Natural killer cell treated with Interleukin-12 subunit alpha and Interleukin-12 subunit beta and Interleukin-15 and Interleukin-18, amount 100 ng/mL, for 72 hours (primary cell): ENCODE measurements around the gene CCDC200. TPM values are rescaled to one million over a fixed set of nuclear protein-coding genes. Genes with fewer than 3 reads are reported as not detected.
A peak's percentile ranks its signal among the peaks of the same experiment; 100 is the strongest.

ENCODE experiments used
- ATAC-seq, 2 donors: fragments of 150-1000 bp; cut with Tn5 transposase in 1 of 2; sonication (Bioruptor Pico), chemical (Tn5 transposase) in 1 of 2; 2 replicates each; pipeline ENCODE4 v1.10.0; 2021
- DNase-seq: peaks from one replicate; pipeline ENCODE4 v3.0.0; 2022; ENCODE audit warnings: low spot score
- H3K27ac Mint-ChIP-seq, 2 donors: 1 replicate in 1 of 2; 2 replicates in 1 of 2; pipeline ENCODE4 v1.8.0; 2022; ENCODE audit warnings: mixed read lengths in 2 of 2, mild to moderate bottlenecking in 1 of 2, moderate library complexity in 1 of 2
- H3K27me3 Mint-ChIP-seq, 2 donors: 1 replicate in 1 of 2; 2 replicates in 1 of 2; pipeline ENCODE4 v1.8.0; 2022; ENCODE audit warnings: mixed read lengths in 2 of 2
- H3K36me3 Mint-ChIP-seq: one replicate; pipeline ENCODE4 v1.8.0; 2022; ENCODE audit warnings: mixed read lengths
- H3K4me1 Mint-ChIP-seq, 2 donors: 1 replicate in 1 of 2; 2 replicates in 1 of 2; pipeline ENCODE4 v1.8.0; 2022; ENCODE audit warnings: low read depth in 2 of 2, mixed read lengths in 2 of 2, mild to moderate bottlenecking in 1 of 2
- H3K4me3 Mint-ChIP-seq: one replicate; pipeline ENCODE4 v1.8.0; 2022; ENCODE audit warnings: mixed read lengths
- H3K9me3 Mint-ChIP-seq: 2 replicates; pipeline ENCODE4 v1.8.0; 2022; ENCODE audit warnings: mixed read lengths
- total RNA-seq, 2 donors: library from RNA; stranded (reverse); gene quantifications; one replicate each; pipeline ENCODE4 v1.2.3, GENCODE V29; 2022

The CCDC200 gene
- total RNA-seq, 2 donors from 2014 or later = not detected

DNA sequence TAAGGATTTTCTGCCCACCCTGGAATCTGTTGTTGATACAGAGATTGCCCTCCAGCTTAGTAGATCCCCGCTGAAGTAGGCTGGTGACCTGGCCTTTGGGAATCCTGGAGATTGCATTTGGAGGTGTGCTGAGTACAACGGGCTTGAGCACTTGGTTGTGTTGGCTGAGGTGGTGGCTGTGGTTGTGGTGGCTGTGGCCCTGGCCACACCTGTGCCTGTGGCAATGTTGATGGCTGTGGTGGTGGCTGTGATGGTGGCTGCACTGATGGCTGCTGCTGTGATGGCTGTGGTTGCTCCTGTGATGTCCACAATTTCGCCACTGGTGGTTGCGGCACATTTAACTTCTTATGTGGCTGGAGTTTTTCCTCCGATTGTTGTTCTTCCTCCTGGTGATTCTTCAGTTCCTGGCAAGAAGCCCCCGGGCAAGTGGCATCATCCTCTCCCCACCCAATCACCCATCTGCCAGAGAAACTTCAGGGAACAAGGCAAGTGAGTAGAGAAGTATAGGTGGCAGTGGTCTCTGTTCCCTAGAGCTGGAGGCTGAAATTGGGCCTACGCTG, 4.2 kb downstream of the CCDC200 start:
- Mint-ChIP-seq H3K27ac (peak overlapping the region; percentile 42 to 59), H3K27me3 (no peaks in the 10 kb centered on the region), H3K4me3 (peak overlapping the region; percentile 10), H3K9me3 (no peaks in the 10 kb centered on the region), H3K36me3 (no peaks in the 10 kb centered on the region), H3K4me1 (peaks cover 6 to 13% of the 10 kb centered on the region in 2 donors)
- no peak for DNase-seq
- ATAC-seq = no peak

DNA sequence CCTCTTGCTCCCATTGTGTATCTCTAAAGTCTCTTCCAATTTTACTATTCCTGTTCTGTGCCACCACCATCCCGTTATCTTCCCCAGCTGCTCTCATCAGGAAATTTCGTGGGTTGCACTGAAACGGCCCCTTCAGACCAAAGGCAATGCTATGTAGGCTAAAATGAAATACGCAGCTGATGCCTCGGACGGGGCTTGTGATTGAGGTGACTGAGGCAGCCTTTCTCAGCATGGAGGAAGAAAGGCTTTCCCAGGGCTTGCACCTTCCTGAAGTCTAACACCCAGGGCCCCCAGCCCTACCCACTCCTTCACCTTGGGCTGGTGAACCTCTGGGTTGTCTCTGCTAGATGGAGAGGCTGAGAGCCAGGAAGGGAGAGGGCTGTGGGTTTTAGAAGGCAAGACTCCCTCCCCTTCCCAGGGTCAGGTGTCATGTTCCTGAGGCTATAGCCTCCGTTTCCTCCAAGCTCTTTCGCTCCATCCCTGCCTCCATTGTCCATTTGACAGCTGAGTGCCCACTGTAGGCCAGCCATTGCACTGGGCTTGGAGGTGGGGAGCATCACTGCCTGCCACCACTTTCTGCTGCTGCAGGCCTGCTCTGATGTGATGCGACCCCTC, 7.8 kb downstream of the CCDC200 start:
- H3K4me1 Mint-ChIP-seq = peaks cover 6 to 23% of the 10 kb centered on the region in 2 donors
- no peaks in the 10 kb centered on the region for H3K36me3 Mint-ChIP-seq
- no peak for DNase-seq
- H3K4me3 Mint-ChIP-seq = no peak overlapping the region
- H3K27me3 Mint-ChIP-seq = no peaks in the 10 kb centered on the region
- ATAC-seq = no peak
- no peaks in the 10 kb centered on the region for H3K9me3 Mint-ChIP-seq
- peak overlapping the region in 1 of 2 donors; percentile 24 for H3K27ac Mint-ChIP-seq

DNA sequence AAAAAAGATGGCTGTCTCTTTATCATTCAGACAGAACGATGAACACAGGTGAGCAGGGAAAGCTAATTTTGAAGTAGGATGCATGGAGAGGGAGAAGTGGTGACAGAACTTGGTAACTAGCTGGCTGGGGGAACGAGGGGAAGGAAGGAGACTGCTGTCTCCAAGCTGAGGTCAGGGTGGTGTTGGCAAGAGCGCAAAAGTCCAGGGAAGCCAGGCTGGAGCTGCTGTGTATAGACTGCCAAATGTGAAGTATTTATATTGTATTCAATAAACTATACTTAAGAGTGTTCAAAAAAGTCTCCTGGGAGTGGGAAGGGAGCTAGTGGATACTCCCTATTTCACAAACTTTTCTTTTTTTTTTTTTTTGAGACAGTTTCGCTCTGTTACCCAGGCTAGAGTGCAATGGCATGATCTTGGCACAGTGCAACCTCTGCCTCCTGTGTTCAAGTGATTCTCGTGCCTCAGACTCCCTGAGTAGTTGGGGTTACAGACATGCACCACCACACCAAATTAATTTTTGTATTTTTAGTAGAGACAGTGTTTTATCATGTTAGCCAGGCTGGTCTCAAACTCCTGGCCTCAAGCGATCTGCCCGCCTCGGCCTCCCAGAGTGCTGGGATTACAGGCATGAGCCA, 8.6 kb downstream of the CCDC200 start:
- H3K36me3 Mint-ChIP-seq = no peaks in the 10 kb centered on the region
- ATAC-seq (no peak), DNase-seq (no peak)
- no peak overlapping the region for H3K4me3 Mint-ChIP-seq
- H3K27me3 Mint-ChIP-seq = no peaks in the 10 kb centered on the region
- H3K27ac Mint-ChIP-seq = peak overlapping the region in 1 of 2 donors; percentile 24
- H3K4me1 Mint-ChIP-seq = peaks cover 6 to 23% of the 10 kb centered on the region in 2 donors
- no peaks in the 10 kb centered on the region for H3K9me3 Mint-ChIP-seq

DNA sequence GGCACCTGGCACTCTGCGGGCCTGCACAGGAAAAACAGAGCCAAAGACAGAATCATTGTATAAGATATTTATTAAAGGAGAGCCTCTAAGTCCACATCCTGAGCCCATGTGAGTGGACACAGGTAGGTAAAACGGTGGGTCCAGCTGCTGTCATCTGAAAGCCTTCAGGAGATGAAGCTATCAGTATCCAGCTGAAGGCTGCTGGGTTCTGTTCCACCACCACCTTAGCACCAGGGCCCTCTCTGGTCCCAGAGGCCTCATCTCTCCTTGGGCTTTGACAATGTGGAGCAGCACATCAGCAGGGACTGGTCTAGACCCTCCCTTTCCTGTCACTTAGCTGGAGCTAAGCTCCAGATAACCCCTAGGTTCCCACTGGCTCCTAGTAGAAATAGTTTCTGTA, 9.4 kb downstream of the CCDC200 start:
- Mint-ChIP-seq H3K36me3 (no peaks in the 10 kb centered on the region), H3K27ac (no peak overlapping the region), H3K9me3 (no peaks in the 10 kb centered on the region), H3K27me3 (no peaks in the 10 kb centered on the region), H3K4me3 (no peak overlapping the region), H3K4me1 (peaks cover 0 to 16% of the 10 kb centered on the region in 2 donors)
- DNase-seq (no peak), ATAC-seq (no peak)

DNA sequence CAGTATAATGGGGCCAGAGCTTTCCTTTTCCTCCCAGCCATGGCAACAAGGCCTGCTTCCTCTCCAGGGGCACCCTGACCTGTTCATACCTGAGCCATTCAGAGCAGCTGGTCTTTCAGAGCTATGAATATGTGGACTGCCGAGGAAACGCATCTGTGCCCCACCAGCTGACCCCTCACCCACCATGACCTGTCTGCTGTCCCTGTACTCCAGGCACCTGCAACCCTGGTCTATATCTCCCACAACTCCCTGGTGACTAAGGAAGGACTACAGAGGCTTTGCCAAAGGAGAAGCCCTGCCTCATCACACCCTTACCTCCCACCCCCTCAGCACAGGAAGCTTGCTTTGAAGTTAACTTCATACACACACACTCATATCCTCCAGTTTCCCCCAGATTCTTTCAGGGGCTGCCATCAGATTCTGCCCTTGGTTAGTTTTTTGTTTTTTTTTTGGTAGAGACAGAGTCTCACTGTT, 10.8 kb downstream of the CCDC200 start:
- Mint-ChIP-seq H3K9me3 (no peaks in the 10 kb centered on the region), H3K36me3 (no peaks in the 10 kb centered on the region), H3K4me1 (peaks cover 12 to 24% of the 10 kb centered on the region in 2 donors), H3K27ac (peak overlapping the region; percentile 39 to 60), H3K27me3 (no peaks in the 10 kb centered on the region), H3K4me3 (no peak overlapping the region)
- no peak for ATAC-seq
- DNase-seq = no peak

DNA sequence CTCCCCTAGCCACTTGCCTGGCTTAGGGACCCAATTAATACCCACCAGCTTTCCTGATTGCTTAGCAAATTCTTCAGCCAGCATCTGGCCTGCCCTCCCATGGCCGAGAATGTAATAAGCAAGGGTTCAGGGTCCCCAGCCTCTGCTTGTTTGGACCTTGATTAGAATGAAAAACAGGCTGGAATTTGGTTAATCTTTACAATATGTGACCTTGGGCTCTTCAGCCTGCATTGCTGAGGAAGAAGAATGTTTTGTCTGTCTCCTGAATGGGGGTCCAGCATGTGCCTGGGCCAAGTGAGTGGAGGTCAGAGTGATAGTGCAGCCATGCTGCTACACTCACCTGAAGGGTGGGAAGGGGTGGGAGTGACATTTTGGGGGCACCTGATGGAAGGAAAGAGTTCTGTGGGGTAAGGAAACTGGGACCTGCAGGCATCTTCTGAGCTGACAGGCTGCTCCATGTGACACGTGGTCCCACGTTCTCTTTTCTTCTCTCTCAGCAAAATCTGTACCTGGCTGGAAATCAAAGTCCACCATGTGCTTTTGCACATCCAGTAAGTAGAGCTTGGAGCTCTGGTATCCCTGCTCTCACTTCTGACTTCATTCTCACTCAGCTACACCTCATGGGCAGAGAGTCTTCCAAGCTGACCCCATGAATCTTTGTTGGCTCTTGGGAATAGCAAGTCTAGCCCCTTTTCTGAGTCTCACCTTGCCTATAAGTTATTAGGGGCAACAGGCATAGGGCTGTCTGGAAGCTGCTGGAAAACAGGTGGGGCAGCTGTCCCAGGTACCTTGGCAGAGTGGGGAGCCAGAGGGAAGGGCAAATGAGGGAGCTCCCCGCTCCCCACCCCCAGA, 11.4 kb downstream of the CCDC200 start:
- no peak for ATAC-seq
- Mint-ChIP-seq H3K36me3 (no peaks in the 10 kb centered on the region), H3K27ac (no peak overlapping the region), H3K9me3 (no peaks in the 10 kb centered on the region), H3K4me3 (no peak overlapping the region), H3K27me3 (no peaks in the 10 kb centered on the region), H3K4me1 (peaks cover 19 to 31% of the 10 kb centered on the region in 2 donors)
- DNase-seq = no peak

DNA sequence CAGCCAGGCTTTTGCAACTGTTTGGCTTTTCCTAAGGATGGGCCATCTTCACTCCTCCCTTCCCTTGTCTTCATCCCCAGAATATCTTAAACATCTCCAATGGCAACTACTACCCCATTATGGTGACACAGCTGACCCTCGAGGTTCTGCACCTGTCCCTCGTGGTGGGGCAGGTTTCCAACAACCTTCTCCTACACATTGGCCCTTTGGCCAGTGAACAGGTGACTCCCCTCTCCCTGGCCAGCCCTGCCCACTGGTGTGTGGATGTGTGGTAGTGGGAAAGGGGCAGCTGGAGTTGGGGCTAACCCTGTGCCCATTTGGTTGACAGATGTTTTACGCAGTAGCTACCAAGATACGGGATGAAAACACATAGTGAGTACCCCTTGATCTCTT, 12.1 kb downstream of the CCDC200 start:
- no peak overlapping the region for H3K27ac Mint-ChIP-seq
- H3K36me3 Mint-ChIP-seq = no peaks in the 10 kb centered on the region
- H3K9me3 Mint-ChIP-seq = no peaks in the 10 kb centered on the region
- DNase-seq = no peak
- H3K4me1 Mint-ChIP-seq = peaks cover 20 to 33% of the 10 kb centered on the region in 2 donors
- ATAC-seq = no peak
- no peaks in the 10 kb centered on the region for H3K27me3 Mint-ChIP-seq
- no peak overlapping the region for H3K4me3 Mint-ChIP-seq

DNA sequence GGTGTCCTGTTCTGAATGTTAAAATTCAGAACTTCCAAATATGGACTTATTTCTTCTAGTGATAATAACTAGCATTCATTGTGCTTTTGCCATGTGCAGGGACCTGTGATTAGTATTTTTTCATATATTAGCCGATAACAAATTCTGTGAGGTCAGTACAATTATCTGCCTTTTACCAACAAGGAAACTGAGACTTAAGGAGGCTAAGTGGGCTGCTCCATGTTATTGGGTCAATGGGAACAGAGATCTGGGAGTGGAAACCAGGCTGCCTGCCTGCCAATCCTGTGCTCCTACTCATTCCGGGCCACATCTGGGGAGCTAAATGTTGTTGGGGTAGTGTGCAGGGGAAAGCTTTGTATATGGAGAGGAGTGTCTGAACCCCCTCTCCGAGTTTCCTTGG, 13.1 kb downstream of the CCDC200 start:
- peaks cover 29 to 36% of the 10 kb centered on the region in 2 donors for H3K4me1 Mint-ChIP-seq
- DNase-seq (no peak), ATAC-seq (no peak)
- H3K27ac Mint-ChIP-seq = no peak overlapping the region
- H3K27me3 Mint-ChIP-seq = no peaks in the 10 kb centered on the region
- H3K9me3 Mint-ChIP-seq = no peaks in the 10 kb centered on the region
- H3K4me3 Mint-ChIP-seq = no peak overlapping the region
- no peaks in the 10 kb centered on the region for H3K36me3 Mint-ChIP-seq

DNA sequence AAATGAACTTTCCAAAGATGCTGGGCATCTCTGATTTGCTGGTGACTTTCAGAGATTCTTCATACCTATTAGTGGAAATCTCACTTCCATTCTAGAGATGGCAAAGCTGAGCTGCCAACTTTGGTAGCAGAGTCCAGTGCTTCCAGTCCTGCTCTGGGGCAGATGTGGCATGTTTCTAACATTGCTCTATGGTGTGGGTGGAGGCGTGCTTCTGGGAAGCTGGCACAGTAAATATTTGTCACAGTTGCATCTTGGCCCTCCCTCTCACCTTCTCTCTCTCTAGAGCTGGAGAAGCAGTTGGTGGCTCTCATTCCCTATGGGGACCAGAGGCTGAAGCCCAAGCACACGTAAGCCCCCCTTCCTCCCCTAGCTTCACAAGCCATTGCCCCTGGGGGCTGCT, 14.9 kb downstream of the CCDC200 start:
- Mint-ChIP-seq H3K27me3 (no peaks in the 10 kb centered on the region), H3K36me3 (no peaks in the 10 kb centered on the region), H3K4me1 (peaks cover 29 to 33% of the 10 kb centered on the region in 2 donors), H3K27ac (peak overlapping the region; percentile 53 to 99), H3K4me3 (peak overlapping the region; percentile 95), H3K9me3 (no peaks in the 10 kb centered on the region)
- DNase-seq (no peak), ATAC-seq (no peak)

DNA sequence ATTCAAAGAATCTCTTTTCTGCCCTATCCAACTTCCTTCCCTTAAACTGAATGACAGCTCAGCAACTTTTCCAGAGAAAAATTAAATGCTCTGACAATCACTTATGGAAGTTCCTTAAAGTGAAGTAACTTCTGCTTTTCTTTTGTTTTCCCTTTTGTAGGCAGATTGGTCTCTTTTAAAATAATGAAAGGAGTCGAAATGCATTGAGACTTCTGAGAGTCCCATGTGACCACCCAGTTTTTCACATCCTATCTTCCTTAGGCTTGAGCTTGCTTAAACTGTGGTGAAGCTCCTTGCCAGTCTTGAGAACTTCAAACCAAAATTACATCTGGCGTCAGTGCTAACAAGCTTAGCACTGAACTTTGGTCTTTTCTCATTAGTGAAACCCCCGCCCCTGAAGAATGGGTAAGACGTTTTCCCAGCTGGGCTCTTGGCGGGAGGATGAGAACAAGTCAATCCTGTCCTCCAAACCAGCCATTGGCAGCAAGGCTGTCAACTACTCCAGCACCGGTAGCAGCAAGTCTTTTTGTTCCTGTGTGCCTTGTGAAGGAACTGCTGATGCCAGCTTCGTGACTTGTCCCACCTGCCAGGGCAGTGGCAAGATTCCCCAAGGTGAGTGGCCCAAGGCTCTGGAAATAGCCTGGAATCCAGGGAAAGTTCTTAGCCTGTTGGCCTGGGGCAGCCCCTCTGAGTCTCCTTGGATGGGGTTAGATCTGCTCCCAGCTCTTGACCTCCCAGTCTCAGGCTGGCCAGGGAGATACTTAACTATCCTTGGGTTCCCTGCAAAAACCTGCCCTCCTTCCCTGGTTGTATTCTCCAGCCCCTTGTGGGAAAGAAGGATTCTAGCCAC, 15.6 kb downstream of the CCDC200 start:
- peak overlapping the region; percentile 95 for H3K4me3 Mint-ChIP-seq
- H3K9me3 Mint-ChIP-seq = no peaks in the 10 kb centered on the region
- H3K4me1 Mint-ChIP-seq = peaks cover 29 to 31% of the 10 kb centered on the region in 2 donors
- H3K36me3 Mint-ChIP-seq = no peaks in the 10 kb centered on the region
- H3K27me3 Mint-ChIP-seq = no peaks in the 10 kb centered on the region
- peak overlapping the region; percentile 96 to 99 for H3K27ac Mint-ChIP-seq
- ATAC-seq (no peak), DNase-seq (no peak)

DNA sequence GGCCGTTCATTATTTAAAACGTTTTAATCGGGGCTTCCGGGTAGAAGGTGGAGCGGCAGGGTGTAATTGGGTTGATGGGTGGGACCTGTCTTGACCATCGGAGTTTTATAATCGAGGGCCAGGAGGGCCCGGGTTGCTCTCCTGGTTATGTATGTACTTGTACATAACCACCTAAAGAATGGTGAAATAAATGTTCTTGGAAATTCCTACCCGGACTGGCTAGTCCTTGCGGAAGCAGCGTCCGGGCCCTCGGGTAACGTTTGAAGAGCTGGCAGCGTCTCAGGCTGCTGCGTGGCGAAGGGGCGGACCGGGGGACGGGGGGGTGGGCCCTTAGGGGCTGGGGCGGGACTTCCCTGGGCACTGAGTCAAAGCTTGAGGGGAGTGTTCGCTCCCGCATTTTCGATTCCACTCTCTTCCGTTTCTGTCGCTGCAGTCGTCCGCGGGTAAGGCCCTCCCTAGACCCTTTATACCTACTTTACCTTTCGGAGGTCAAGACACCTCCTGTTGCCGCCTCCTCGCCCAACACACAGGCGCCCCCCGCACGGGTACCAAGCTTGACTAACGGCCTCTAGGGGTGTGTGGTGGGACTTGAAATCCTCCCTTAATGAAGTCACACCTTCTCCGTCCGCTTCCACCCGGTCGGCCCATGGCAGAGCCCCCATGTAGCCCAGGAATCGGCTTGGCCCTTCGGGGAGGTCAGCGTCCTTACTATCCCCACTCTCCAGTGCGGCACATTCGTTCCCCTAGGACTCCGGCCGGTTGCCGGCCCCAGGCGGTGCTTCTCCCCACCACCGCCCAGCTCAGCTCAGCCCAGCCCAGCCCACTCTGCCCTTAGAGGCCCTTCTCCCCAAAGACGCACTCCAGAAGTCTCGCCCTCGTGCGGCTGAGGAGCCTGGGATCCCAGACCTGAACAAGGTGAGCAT, 16.7 kb downstream of the CCDC200 start, which contains the start of gene TMEM106A:
TSS of gene TMEM106A (plus strand) at position 396 of the 923 bp plus-strand sequence. CDS start 1,167 bp downstream, outside the sequence.
- Mint-ChIP-seq H3K4me1 (peaks cover 28 to 29% of the 10 kb centered on the region in 2 donors), H3K36me3 (no peaks in the 10 kb centered on the region), H3K27ac (peak within 1 kb of the TSS; percentile 96 to 99), H3K9me3 (no peaks in the 10 kb centered on the region), H3K27me3 (no peaks in the 10 kb centered on the region), H3K4me3 (peak within 1 kb of the TSS; percentile 95)
- DNase-seq (peak; percentile 87), ATAC-seq (peak; percentile 94 to 96)

DNA sequence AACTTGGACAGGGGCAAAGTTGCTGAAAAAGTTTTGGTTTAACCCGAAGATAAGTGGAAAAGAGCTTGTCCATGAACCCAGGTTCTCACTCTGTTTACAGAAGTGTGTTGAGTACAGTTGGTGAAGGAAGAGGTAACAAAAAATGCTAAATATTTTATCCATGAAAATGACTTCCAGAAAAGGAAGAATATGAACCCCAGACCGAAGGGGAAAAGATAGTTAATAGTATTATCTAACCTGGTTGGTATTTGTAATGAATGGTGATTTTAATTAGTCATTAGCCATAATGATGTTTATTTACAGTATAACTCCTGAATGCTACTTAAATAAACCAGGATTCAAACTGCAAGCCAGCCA, 17.3 kb downstream of the CCDC200 start:
- H3K27me3 Mint-ChIP-seq = no peaks in the 10 kb centered on the region
- H3K4me1 Mint-ChIP-seq = peaks cover 28 to 29% of the 10 kb centered on the region in 2 donors
- DNase-seq (no peak), ATAC-seq (no peak)
- H3K4me3 Mint-ChIP-seq = peak overlapping the region; percentile 95
- H3K36me3 Mint-ChIP-seq = no peaks in the 10 kb centered on the region
- peak overlapping the region; percentile 96 to 99 for H3K27ac Mint-ChIP-seq
- H3K9me3 Mint-ChIP-seq = no peaks in the 10 kb centered on the region
